ENCODE results near the gene PRRG2.

Gene PRRG2

GRCh38 chr19:49552749-49553148 lies 28.4 kb upstream of the PRRG2 start:
- DNase-seq (ENCODE audit: low read depth) = no peak
- H3K4me3 ChIP-seq (ENCODE audit: low read length) = no peak overlapping the region
- no peak for TF ChIP-seq CTCF (conservative IDR thresholded peaks at IDR 0.05; ENCODE audit: low read depth, low read length)

GRCh38 chr19:49553451-49554271 lies 27.5 kb upstream of the PRRG2 start:
- no peak overlapping the region for H3K4me3 ChIP-seq (ENCODE audit: low read length)
- TF ChIP-seq CTCF (conservative IDR thresholded peaks at IDR 0.05; ENCODE audit: low read depth, low read length) = no peak
- DNase-seq (ENCODE audit: low read depth) = no peak

GRCh38 chr19:49554701-49555181 lies 26.4 kb upstream of the PRRG2 start:
- no peak for DNase-seq (ENCODE audit: low read depth)
- H3K4me3 ChIP-seq (ENCODE audit: low read length) = no peak overlapping the region
- no peak for TF ChIP-seq CTCF (conservative IDR thresholded peaks at IDR 0.05; ENCODE audit: low read depth, low read length)

- H3K4me3 ChIP-seq (ENCODE audit: low read length) = no peak overlapping the region
- TF ChIP-seq CTCF (conservative IDR thresholded peaks at IDR 0.05; ENCODE audit: low read depth, low read length) = no peak
- DNase-seq (ENCODE audit: low read depth) = no peak
Observed at GRCh38 chr19:49555600-49556411, 25.3 kb upstream of the PRRG2 start.

- DNase-seq (ENCODE audit: low read depth) = no peak
Observed at GRCh38 chr19:49556412-49557398, 24.4 kb upstream of the PRRG2 start.

More at GRCh38 chr19:49556412-49557398, 24.4 kb upstream of the PRRG2 start:
- no peak for TF ChIP-seq CTCF (conservative IDR thresholded peaks at IDR 0.05; ENCODE audit: low read depth, low read length)
- H3K4me3 ChIP-seq (ENCODE audit: low read length) = no peak overlapping the region
